DMS153 treated with DMSO at 0.1 percent for 48 hours (cell line): ENCODE results near the gene HIGD2A.

Experiments used
- DNase-seq: peaks from one replicate; lab custom pipeline; 2025; ENCODE audit not compliant: unreplicated experiment; lab: John Stamatoyannopoulos, UW

HIGD2A gene

GRCh38 chr5:176415240-176415951 is 26.8 kb downstream of the HIGD2A start:
- DNase-seq, result no peak

GRCh38 chr5:176415952-176416924 is 27.7 kb downstream of the HIGD2A start, which contains the start of gene CLTB:
Gene CLTB, minus strand, starts transcription at chr5:176416539. Its CDS starts 176 bp downstream, at chr5:176416363.
- peak; percentile 56 for DNase-seq

- no peak for DNase-seq
Observed at GRCh38 chr5:176416965-176417364, 28.4 kb downstream of the HIGD2A start.

- DNase-seq, result no peak
Observed at GRCh38 chr5:176418251-176418650, 29.7 kb downstream of the HIGD2A start.

GRCh38 chr5:176420086-176420485 is 31.5 kb downstream of the HIGD2A start:
- no peak for DNase-seq

GRCh38 chr5:176420972-176421544 is 32.5 kb downstream of the HIGD2A start:
- DNase-seq, result no peak

GRCh38 chr5:176424181-176424580 is 35.6 kb downstream of the HIGD2A start:
- DNase-seq, result no peak

- no peak for DNase-seq
Observed at GRCh38 chr5:176425138-176425537, 36.6 kb downstream of the HIGD2A start.

- no peak for DNase-seq
Observed at GRCh38 chr5:176425791-176426190, 37.2 kb downstream of the HIGD2A start.

GRCh38 chr5:176426876-176427275 is 38.3 kb downstream of the HIGD2A start:
- DNase-seq, result no peak

GRCh38 chr5:176427971-176428370 is 39.4 kb downstream of the HIGD2A start:
- DNase-seq, result no peak

GRCh38 chr5:176429972-176430371 is 41.4 kb downstream of the HIGD2A start:
- no peak for DNase-seq

- DNase-seq, result no peak
Observed at GRCh38 chr5:176432707-176433106, 44.2 kb downstream of the HIGD2A start.

- DNase-seq, result no peak
Observed at GRCh38 chr5:176436656-176437055, 48.1 kb downstream of the HIGD2A start.

GRCh38 chr5:176438959-176439757 is 50.6 kb downstream of the HIGD2A start:
- DNase-seq, result no peak
